IMR-90 (cell line): ENCODE data around the gene SCLY. TPM values are rescaled to one million over a fixed set of nuclear protein-coding genes. Genes with fewer than 3 reads are reported as not detected.

Experiments
- ATAC-seq: fragments of 200-7000 bp; cut with Tn5 transposase; 2 replicates; pipeline ENCODE4 v1.9.1; 2020; ENCODE audit warnings: low read depth, mild to moderate bottlenecking, moderate library complexity
- BruUV-seq: library from RNA; stranded (reverse); fragments of 400-500 nt; replicated peaks from 2 replicates; lab custom pipeline; 2021; lab: Mats Ljungman, UMichigan
- CTCF ChIA-PET: fragments of 300-600 bp; formaldehyde crosslinking; extraction: SDS; loops from one replicate; lab custom pipeline; 2021; ENCODE audit warnings: antibody characterized with exemption; lab: Yijun Ruan, JAX
- POLR2A ChIA-PET: fragments of 300-600 bp; sonication (Branson Sonifier 250); formaldehyde crosslinking; loops from one replicate; lab custom pipeline; 2022; ENCODE audit warnings: antibody characterized with exemption; ENCODE audit not compliant: unreplicated experiment; lab: Charles Lee
- DNase-seq: peaks from one replicate; pipeline ENCODE4 v3.0.0; 2013
- H2AFZ ChIP-seq: replicated peaks from 2 replicates; pipeline ENCODE3; 2013; ENCODE audit warnings: low read length, mild to moderate bottlenecking; ENCODE audit not compliant: poor library complexity
- H2AK5ac ChIP-seq: 2 replicates; pipeline ENCODE4 v1.6.1; 2013; ENCODE audit warnings: low read depth, low read length, inconsistent platforms
- H2AK9ac ChIP-seq: replicated peaks from 2 replicates; pipeline ENCODE3; 2013; ENCODE audit warnings: mild to moderate bottlenecking, low read depth, low read length, moderate library complexity; ENCODE audit not compliant: poor library complexity
- H2BK120ac ChIP-seq: 2 replicates; pipeline ENCODE4 v1.6.1; 2013; ENCODE audit warnings: low read depth, low read length, inconsistent platforms
- H2BK15ac ChIP-seq: 3 replicates; pipeline ENCODE4 v1.6.1; 2013; ENCODE audit warnings: low read depth, low read length, inconsistent platforms
- H2BK20ac ChIP-seq: 2 replicates; pipeline ENCODE4 v1.6.1; 2013; ENCODE audit warnings: low read depth, mild to moderate bottlenecking, inconsistent platforms, low read length, moderate library complexity
- H2BK5ac ChIP-seq: 2 replicates; pipeline ENCODE4 v1.6.1; 2013; ENCODE audit warnings: mild to moderate bottlenecking, low read depth, low read length, inconsistent platforms; ENCODE audit not compliant: poor library complexity, severe bottlenecking
- H3K14ac ChIP-seq: replicated peaks from 2 replicates; pipeline ENCODE4 v1.6.1; 2013; ENCODE audit warnings: low read depth, low read length, inconsistent platforms
- H3K18ac ChIP-seq: 2 replicates; pipeline ENCODE4 v1.6.1; 2013; ENCODE audit warnings: low read depth, low read length, control low read depth
- H3K23ac ChIP-seq: 2 replicates; pipeline ENCODE4 v1.6.1; 2013; ENCODE audit warnings: low read depth, low read length, inconsistent platforms
- H3K27ac ChIP-seq: 2 replicates; pipeline ENCODE4 v1.5.1; 2013; ENCODE audit warnings: mild to moderate bottlenecking, control low read depth, low read length; ENCODE audit not compliant: insufficient read depth
- H3K27me3 ChIP-seq: 2 replicates; pipeline ENCODE4 v1.6.1; 2013; ENCODE audit warnings: low read length; ENCODE audit not compliant: control insufficient read depth, insufficient read depth
- H3K36me3 ChIP-seq: 2 replicates; pipeline ENCODE4 v1.6.1; 2013; ENCODE audit warnings: low read length, mixed read lengths; ENCODE audit not compliant: control insufficient read depth, insufficient read depth
- H3K4ac ChIP-seq: 2 replicates; pipeline ENCODE4 v1.6.1; 2013; ENCODE audit warnings: low read depth, low read length, inconsistent platforms
- H3K4me1 ChIP-seq: 2 replicates; pipeline ENCODE4 v1.6.1; 2013; ENCODE audit warnings: low read length, mixed read lengths; ENCODE audit not compliant: control insufficient read depth, insufficient read depth
- H3K4me2 ChIP-seq: 2 replicates; pipeline ENCODE4 v1.6.1; 2013; ENCODE audit warnings: low read depth, mild to moderate bottlenecking, control low read depth, low read length, moderate library complexity
- H3K4me3 ChIP-seq: 2 replicates; pipeline ENCODE4 v1.5.1; 2013; ENCODE audit warnings: low read depth, mild to moderate bottlenecking, control low read depth, low read length, moderate library complexity; ENCODE audit not compliant: insufficient read depth
- H3K56ac ChIP-seq: 2 replicates; pipeline ENCODE4 v1.6.1; 2013; ENCODE audit warnings: low read length, inconsistent platforms; ENCODE audit not compliant: insufficient read depth; ENCODE audit errors: extremely low read depth
- H3K79me1 ChIP-seq, 2 experiments: 2 replicates each; pipeline ENCODE4 v1.6.1; 2013; ENCODE audit warnings: low read length in 2 of 2, inconsistent platforms in 1 of 2, low read depth in 1 of 2
- H3K9ac ChIP-seq: 2 replicates; pipeline ENCODE4 v1.6.1; 2013; ENCODE audit warnings: low read depth, low read length, control low read depth
- H3K9me1 ChIP-seq: 2 replicates; pipeline ENCODE4 v1.6.1; 2013; ENCODE audit warnings: low read length, inconsistent platforms; ENCODE audit not compliant: insufficient read depth
- H3K9me3 ChIP-seq: 2 replicates; pipeline ENCODE4 v1.6.1; 2013; ENCODE audit warnings: low read length; ENCODE audit not compliant: control insufficient read depth, insufficient read depth
- H4K20me1 ChIP-seq: 2 replicates; pipeline ENCODE4 v1.6.1; 2013; ENCODE audit warnings: low read length, inconsistent platforms; ENCODE audit not compliant: insufficient read depth
- H4K5ac ChIP-seq: 2 replicates; pipeline ENCODE4 v1.6.1; 2013; ENCODE audit warnings: mild to moderate bottlenecking, low read depth, low read length, control low read depth
- H4K8ac ChIP-seq, 2 experiments: 2 replicates each; pipeline ENCODE4 v1.6.1; 2013; ENCODE audit warnings: low read depth in 2 of 2, low read length in 2 of 2, control low read depth in 1 of 2, inconsistent platforms in 1 of 2
- H4K91ac ChIP-seq: 2 replicates; pipeline ENCODE4 v1.6.1; 2013; ENCODE audit warnings: low read depth, low read length, inconsistent platforms; ENCODE audit not compliant: insufficient read depth
- BHLHE40 ChIP-seq: fragments of 150-350 bp; IDR thresholded peaks from 2 replicates; pipeline ENCODE4 v1.6.1; 2016; ENCODE audit warnings: mild to moderate bottlenecking, low read depth, low read length
- CEBPB ChIP-seq: IDR thresholded peaks from 2 replicates; pipeline ENCODE4 v1.6.1; 2012; ENCODE audit warnings: low read depth, low read length, improper control_type of control experiment
- FOS ChIP-seq: fragments of 150-350 bp; IDR thresholded peaks from 2 replicates; pipeline ENCODE4 v1.6.1; 2016; ENCODE audit warnings: low read depth, low read length
- MAZ ChIP-seq: IDR thresholded peaks from 2 replicates; pipeline ENCODE4 v1.6.1; 2012; ENCODE audit warnings: low read depth, mild to moderate bottlenecking, low read length, improper control_type of control experiment, moderate library complexity, borderline replicate concordance
- MXI1 ChIP-seq: IDR thresholded peaks from 2 replicates; pipeline ENCODE4 v1.6.1; 2012; ENCODE audit warnings: low read depth, mild to moderate bottlenecking, low read length, moderate library complexity, borderline replicate concordance
- NFE2L2 ChIP-seq: fragments of 150-350 bp; IDR thresholded peaks from 2 replicates; pipeline ENCODE4 v1.6.1; 2016; ENCODE audit warnings: low read depth, mild to moderate bottlenecking, low read length
- POLR2A ChIP-seq: IDR thresholded peaks from 2 replicates; pipeline ENCODE4 v1.6.1; 2012; ENCODE audit warnings: mild to moderate bottlenecking, low read depth, low read length
- RAD21 ChIP-seq: IDR thresholded peaks from 2 replicates; pipeline ENCODE4 v1.6.1; 2012; ENCODE audit warnings: low read length, improper control_type of control experiment
- RCOR1 ChIP-seq: IDR thresholded peaks from 2 replicates; pipeline ENCODE4 v1.6.1; 2012; ENCODE audit warnings: mild to moderate bottlenecking, low read length, improper control_type of control experiment; ENCODE audit not compliant: insufficient replicate concordance
- RFX5 ChIP-seq: IDR thresholded peaks from 2 replicates; pipeline ENCODE4 v1.8.0; 2012; ENCODE audit warnings: low read depth, mild to moderate bottlenecking, low read length, moderate library complexity
- SMC3 ChIP-seq: fragments of 150-350 bp; IDR thresholded peaks from 2 replicates; pipeline ENCODE4 v1.6.1; 2016; ENCODE audit warnings: low read depth, mild to moderate bottlenecking, antibody characterized with exemption, low read length, moderate library complexity
- WGBS, 2 experiments: methylation state at CpG; one replicate each; pipeline versions ENCODE4 v1.1.5 to v1.1.7; 2013; ENCODE audit warnings: missing lambda C conversion rate in 2 of 2; ENCODE audit not compliant: insufficient read length in 1 of 2; ENCODE audit errors: extremely low coverage in 2 of 2; 5-methylcytosine and 5-hydroxymethylcytosine counted together
- dilution Hi-C: fragments of 300-500 bp; cut with HindIII; formaldehyde crosslinking; loops from one replicate; pipeline ENCODE4 v1.14.3; 2018; ENCODE audit warnings: low sequenced_read_pairs; ENCODE audit not compliant: unreplicated experiment
- in situ Hi-C: fragments of 300-500 bp; cut with MboI; formaldehyde crosslinking; loops from 3 replicates; pipeline ENCODE4 v1.14.3; 2019; ENCODE audit warnings: low sequenced_read_pairs, inconsistent platforms, mixed read lengths
- intact Hi-C: fragments of 100-400 bp; cut with micrococcal nuclease; formaldehyde crosslinking; loops from 2 replicates; pipeline ENCODE4 v1.10.0; 2022
- polyA plus RNA-seq, 3 experiments: library from polyadenylated mRNA; depleted of rRNA; stranded (reverse); fragments of >200 nt; gene quantifications; 2 replicates each; pipeline ENCODE4 v1.2.3, GENCODE V29; 2012; ENCODE audit warnings: low replicate concordance in 1 of 3
- total RNA-seq: library from RNA; depleted of rRNA; stranded (reverse); fragments of >200 nt; gene quantifications from 2 replicates; pipeline ENCODE4 v1.2.3, GENCODE V29; 2012
- TF ChIP-seq, protein P1 (sequence below): fragments of 150-350 bp; IDR thresholded peaks from 2 replicates; pipeline ENCODE4 v1.6.1; 2016; ENCODE audit warnings: low read depth, mild to moderate bottlenecking, low read length, moderate library complexity, borderline replicate concordance
- TF ChIP-seq, protein P2 (sequence below): conservative IDR thresholded peaks from 2 replicates; pipeline ENCODE4 v1.5.1; 2012; ENCODE audit warnings: mild to moderate bottlenecking, low read depth, low read length, improper control_type of control experiment

The SCLY gene
- total and polyA plus RNA-seq, 2 of the 4 experiments (the other 2 are of a cell fraction) = 8.6 to 10.5 TPM

DNA sequence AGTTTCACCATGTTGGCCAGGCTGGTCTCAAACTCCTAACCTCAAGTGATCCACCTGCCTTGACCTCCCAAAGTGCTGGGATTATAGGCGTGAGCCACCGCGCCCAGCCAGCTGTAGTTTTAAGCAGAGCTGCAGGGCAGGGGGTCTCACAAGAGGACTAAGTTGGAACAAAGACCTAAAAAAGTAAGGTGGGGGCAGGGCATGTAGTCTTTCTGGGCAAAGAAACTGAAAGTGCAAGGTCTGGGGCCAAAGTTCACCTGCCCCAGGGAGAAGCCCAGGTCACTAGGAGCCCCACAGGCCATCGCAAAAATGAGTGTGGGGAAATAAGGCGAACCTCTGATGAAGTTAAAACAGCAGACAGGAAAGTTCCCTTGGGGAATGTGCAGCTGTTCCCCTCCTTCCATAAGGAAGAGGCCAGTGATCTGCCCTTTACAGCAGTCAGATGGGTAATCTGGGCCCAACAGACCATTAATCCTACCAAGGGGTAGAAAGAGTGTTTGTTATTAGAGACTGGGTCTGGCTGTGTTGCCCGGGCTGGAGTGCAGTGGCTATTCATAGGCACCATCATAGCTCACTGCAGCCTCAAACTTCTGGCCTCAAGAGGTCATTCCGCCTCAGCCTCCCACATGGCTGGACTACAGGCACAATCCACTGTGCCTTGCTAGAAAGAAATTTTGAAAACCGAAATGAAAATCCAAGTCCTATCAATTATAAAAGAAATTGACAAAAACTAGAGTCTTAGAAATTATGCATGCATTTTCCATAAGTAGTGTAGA, 2.8 kb downstream of the SCLY start:
- Histone ChIP-seq H2BK15ac (no peak overlapping the region), H2BK120ac (no peak overlapping the region), H3K23ac (no peak overlapping the region), H3K56ac (no peak overlapping the region), H4K20me1 (no peaks in the 10 kb centered on the region), H3K18ac (no peak overlapping the region), H2AK5ac (no peak overlapping the region), H3K4ac (no peak overlapping the region), H3K79me1 (peaks cover 8 to 36% of the 10 kb centered on the region in 2 experiments), H3K27ac (no peak overlapping the region), H4K91ac (no peak overlapping the region), H3K4me1 (no peaks in the 10 kb centered on the region; the same call in 1 of the 2 replicates), H3K9me3 (no peaks in the 10 kb centered on the region), H2BK20ac (no peak overlapping the region), H3K4me3 (no peak overlapping the region), H2AFZ (no peak overlapping the region), H4K5ac (no peak overlapping the region), H4K8ac (no peak overlapping the region), H3K36me3 (peaks cover 10% of the 10 kb centered on the region), H3K4me2 (no peak overlapping the region), H3K9me1 (no peaks in the 10 kb centered on the region; the same call in 1 of the 2 replicates), H3K27me3 (no peaks in the 10 kb centered on the region), H3K9ac (no peak overlapping the region), H3K14ac (no peak overlapping the region), H2BK5ac (no peak overlapping the region), H2AK9ac (no peak overlapping the region)
- ChIA-PET CTCF (no interaction called here), POLR2A (no interaction called here)
- ATAC-seq = no peak
- dilution Hi-C loops = no loop called here
- BruUV-seq = no TSS peak
- DNase-seq = no peak
- TF ChIP-seq CEBPB (no peak), POLR2A (no peak), MAZ (no peak), FOS (no peak), NFE2L2 (no peak), RAD21 (no peak), SMC3 (no peak), RCOR1 (no peak), BHLHE40 (no peak), RFX5 (no peak), MXI1 (no peak)
- TF ChIP-seq, protein P1, sequence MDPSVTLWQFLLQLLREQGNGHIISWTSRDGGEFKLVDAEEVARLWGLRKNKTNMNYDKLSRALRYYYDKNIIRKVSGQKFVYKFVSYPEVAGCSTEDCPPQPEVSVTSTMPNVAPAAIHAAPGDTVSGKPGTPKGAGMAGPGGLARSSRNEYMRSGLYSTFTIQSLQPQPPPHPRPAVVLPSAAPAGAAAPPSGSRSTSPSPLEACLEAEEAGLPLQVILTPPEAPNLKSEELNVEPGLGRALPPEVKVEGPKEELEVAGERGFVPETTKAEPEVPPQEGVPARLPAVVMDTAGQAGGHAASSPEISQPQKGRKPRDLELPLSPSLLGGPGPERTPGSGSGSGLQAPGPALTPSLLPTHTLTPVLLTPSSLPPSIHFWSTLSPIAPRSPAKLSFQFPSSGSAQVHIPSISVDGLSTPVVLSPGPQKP = no peak
- TF ChIP-seq, protein P2, sequence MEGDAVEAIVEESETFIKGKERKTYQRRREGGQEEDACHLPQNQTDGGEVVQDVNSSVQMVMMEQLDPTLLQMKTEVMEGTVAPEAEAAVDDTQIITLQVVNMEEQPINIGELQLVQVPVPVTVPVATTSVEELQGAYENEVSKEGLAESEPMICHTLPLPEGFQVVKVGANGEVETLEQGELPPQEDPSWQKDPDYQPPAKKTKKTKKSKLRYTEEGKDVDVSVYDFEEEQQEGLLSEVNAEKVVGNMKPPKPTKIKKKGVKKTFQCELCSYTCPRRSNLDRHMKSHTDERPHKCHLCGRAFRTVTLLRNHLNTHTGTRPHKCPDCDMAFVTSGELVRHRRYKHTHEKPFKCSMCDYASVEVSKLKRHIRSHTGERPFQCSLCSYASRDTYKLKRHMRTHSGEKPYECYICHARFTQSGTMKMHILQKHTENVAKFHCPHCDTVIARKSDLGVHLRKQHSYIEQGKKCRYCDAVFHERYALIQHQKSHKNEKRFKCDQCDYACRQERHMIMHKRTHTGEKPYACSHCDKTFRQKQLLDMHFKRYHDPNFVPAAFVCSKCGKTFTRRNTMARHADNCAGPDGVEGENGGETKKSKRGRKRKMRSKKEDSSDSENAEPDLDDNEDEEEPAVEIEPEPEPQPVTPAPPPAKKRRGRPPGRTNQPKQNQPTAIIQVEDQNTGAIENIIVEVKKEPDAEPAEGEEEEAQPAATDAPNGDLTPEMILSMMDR = no peak
- WGBS, 2 experiments = 95% methylated on average over 4 of the region's 8 CpGs; no CpG with 5 or more reads in 1 of the 2 experiments
- intact Hi-C loops = loop anchor here (5.0 kb wide), 2 partner anchors 96 to 114 kb away; partner anchors contain the start of gene UBE2F
- in situ Hi-C loops = no loop called here
